ENCODE results near the gene CADM1. TPM values are rescaled to one million over a fixed set of nuclear protein-coding genes. Genes with fewer than 3 reads are reported as not detected.

The CADM1 gene
- total and polyA plus RNA-seq, 7 donors: 0.69 to 25.2 (median 15.6) TPM

DNA sequence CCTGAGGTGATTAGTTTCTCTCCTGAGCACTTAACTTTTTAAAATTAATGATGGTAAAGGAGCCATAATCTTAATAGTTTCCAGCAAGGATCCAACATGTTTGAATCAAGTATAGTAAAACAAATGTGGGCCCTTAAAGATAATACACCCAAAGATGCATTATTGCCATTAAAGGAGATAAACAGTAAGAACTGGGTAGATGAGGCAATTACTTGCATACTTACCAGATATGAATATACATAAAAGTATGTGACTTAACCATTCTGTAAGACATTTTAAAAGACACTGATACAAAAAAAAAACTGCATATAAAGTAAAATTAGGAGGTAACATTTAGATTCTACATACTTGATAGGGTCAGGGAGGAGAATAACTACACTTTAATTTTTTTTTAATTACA, 48.2 kb downstream of the CADM1 start:
- DNase-seq: no peak
- no peak for TF ChIP-seq POLR2A (IDR thresholded peaks at IDR 0.05)
- intact Hi-C loops (cut with DNase I): no loop called here
- H3K4me1 ChIP-seq: no peaks in the 10 kb centered on the region
- no peaks in the 10 kb centered on the region for H3K36me3 ChIP-seq
- H3K4me3 ChIP-seq: no peak overlapping the region
- H3K27me3 ChIP-seq: no peaks in the 10 kb centered on the region
- H3K27ac ChIP-seq: no peak overlapping the region
- no peaks in the 10 kb centered on the region for H3K9me3 ChIP-seq

DNA sequence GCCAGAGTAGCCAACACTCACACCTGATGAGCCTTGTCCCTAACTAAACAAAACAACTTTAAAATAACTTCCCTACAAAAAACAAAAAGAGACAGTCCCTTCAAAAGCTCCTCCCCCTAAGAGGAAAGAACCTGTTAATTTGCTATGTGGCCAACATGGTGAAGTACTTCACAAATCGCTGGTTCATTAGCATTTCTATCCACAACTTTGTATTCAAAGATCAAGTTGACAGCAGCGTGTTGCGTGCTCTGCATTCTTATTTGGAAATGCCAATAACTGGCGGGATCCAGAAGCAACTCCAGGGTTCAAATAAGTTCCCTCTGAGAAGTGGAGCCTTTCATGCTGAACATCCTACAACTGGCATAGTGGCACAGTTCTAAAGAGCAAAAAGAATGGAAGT, 48.6 kb downstream of the CADM1 start:
- Histone ChIP-seq H3K36me3 (no peaks in the 10 kb centered on the region), H3K27me3 (no peaks in the 10 kb centered on the region), H3K9me3 (no peaks in the 10 kb centered on the region), H3K4me1 (no peaks in the 10 kb centered on the region), H3K27ac (no peak overlapping the region), H3K4me3 (no peak overlapping the region)
- TF ChIP-seq POLR2AphosphoS5 (IDR thresholded peaks at IDR 0.05): no peak
- TF ChIP-seq EP300 (IDR thresholded peaks at IDR 0.05): no peak
- TF ChIP-seq, protein P1, sequence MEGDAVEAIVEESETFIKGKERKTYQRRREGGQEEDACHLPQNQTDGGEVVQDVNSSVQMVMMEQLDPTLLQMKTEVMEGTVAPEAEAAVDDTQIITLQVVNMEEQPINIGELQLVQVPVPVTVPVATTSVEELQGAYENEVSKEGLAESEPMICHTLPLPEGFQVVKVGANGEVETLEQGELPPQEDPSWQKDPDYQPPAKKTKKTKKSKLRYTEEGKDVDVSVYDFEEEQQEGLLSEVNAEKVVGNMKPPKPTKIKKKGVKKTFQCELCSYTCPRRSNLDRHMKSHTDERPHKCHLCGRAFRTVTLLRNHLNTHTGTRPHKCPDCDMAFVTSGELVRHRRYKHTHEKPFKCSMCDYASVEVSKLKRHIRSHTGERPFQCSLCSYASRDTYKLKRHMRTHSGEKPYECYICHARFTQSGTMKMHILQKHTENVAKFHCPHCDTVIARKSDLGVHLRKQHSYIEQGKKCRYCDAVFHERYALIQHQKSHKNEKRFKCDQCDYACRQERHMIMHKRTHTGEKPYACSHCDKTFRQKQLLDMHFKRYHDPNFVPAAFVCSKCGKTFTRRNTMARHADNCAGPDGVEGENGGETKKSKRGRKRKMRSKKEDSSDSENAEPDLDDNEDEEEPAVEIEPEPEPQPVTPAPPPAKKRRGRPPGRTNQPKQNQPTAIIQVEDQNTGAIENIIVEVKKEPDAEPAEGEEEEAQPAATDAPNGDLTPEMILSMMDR (IDR thresholded peaks at IDR 0.05): no peak
- no peak for TF ChIP-seq POLR2A (IDR thresholded peaks at IDR 0.05)
- DNase-seq: no peak
- intact Hi-C loops (cut with DNase I): no loop called here
- 93 to 95% methylated on average over 4 of the region's 4 CpGs for WGBS, 2 donors

DNA sequence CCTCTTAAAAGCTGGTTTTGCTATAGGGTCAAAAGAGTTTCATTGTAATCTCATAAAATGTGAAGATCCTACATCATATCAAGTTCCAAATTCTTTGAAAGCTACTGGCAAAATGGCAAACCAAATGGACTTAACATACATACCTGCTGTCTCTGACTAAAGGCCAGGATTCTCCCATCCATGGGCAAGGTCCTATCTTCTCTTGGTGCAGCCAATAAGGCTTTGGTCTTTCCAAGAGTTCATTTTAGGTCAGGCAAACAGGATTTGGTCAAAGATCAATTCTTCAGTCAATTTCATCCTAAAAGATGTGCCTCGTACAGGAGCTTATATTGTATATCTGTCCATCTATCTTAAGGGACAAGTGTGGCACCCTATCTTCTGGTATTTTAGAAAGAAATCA, 49.7 kb downstream of the CADM1 start:
- no peak for DNase-seq
- intact Hi-C loops (cut with DNase I): no loop called here
- Histone ChIP-seq H3K4me3 (no peak overlapping the region), H3K4me1 (no peaks in the 10 kb centered on the region), H3K9me3 (no peaks in the 10 kb centered on the region), H3K27me3 (no peaks in the 10 kb centered on the region), H3K36me3 (no peaks in the 10 kb centered on the region), H3K27ac (no peak overlapping the region)
- 87 to 94% methylated on average over 1 of the region's 1 CpG for WGBS, 2 donors
- TF ChIP-seq, protein P1 (IDR thresholded peaks at IDR 0.05): no peak
- TF ChIP-seq POLR2AphosphoS5 (IDR thresholded peaks at IDR 0.05): no peak
- TF ChIP-seq POLR2A (IDR thresholded peaks at IDR 0.05): no peak
- TF ChIP-seq EP300 (IDR thresholded peaks at IDR 0.05): no peak

DNA sequence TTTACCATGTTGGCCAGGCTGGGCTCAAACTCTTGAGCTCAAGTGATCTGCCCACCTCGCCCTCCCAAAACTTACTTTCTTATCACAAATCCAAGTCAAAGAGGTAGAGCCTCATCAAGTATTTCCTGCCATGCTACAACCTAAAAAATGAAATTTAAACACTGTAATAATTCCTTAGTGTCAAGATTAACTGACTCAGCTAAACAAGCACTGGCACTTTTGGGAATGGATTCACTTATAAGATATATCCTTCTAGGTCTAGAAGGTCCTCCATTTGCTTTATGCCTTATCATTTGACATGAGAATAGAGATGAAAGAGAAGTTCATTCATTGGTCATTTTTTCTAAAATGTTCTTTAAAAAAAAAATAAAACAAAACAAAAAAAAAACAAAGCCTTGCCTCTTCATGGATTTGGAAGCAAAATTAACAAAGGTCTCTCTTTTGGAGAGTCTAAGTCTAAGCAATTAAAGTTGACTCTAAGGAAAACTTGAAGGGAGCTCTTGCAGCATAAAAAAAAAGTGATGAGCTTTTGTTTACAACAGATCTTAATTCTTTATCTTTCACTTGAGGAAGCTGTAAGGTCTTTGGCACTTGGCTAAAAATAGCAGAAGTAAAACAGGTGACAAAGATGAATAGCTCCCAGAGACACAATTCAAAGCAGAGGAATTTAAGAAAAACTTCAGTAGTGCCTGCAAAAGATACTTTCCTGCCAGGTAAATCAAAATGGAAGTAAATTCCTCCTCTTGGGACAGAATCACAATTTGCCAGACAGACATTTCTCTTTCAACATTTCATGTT, 50.3 kb downstream of the CADM1 start:
- WGBS, 2 donors: 89 to 91% methylated on average over 1 of the region's 1 CpG
- TF ChIP-seq, protein P1 (IDR thresholded peaks at IDR 0.05): no peak
- TF ChIP-seq EP300 (IDR thresholded peaks at IDR 0.05) (no peak), POLR2AphosphoS5 (IDR thresholded peaks at IDR 0.05) (no peak), POLR2A (IDR thresholded peaks at IDR 0.05) (no peak)
- Histone ChIP-seq H3K9me3 (no peaks in the 10 kb centered on the region), H3K4me3 (no peak overlapping the region), H3K4me1 (no peaks in the 10 kb centered on the region), H3K36me3 (no peaks in the 10 kb centered on the region), H3K27ac (no peak overlapping the region), H3K27me3 (no peaks in the 10 kb centered on the region)
- intact Hi-C loops (cut with DNase I): no loop called here
- DNase-seq: no peak

DNA sequence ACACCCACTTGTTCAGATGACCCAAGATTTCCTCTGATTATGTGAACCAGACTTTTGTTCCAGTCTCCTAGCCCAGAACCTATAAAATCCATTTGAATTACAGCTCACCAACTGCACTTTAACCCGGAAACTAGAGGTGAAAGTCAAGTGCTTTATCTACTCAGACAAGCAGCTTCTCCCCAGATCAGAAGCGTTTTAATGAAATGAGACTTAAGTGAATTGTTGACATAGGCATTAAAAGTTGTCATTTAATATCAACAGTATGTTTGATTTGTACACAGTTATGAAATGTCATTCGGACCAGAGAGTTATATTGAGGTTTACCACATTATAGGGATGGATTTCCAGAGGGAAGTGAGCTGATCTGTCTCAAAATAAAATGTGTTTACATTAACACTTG, 52.0 kb downstream of the CADM1 start:
- no peaks in the 10 kb centered on the region for H3K27me3 ChIP-seq
- TF ChIP-seq, protein P1 (IDR thresholded peaks at IDR 0.05): no peak
- TF ChIP-seq POLR2AphosphoS5 (IDR thresholded peaks at IDR 0.05) (no peak), POLR2A (IDR thresholded peaks at IDR 0.05) (no peak), EP300 (IDR thresholded peaks at IDR 0.05) (no peak)
- intact Hi-C loops (cut with DNase I): no loop called here
- WGBS, 2 donors: 9 to 30% methylated on average over 3 of the region's 3 CpGs
- H3K4me3 ChIP-seq: no peak overlapping the region
- no peak overlapping the region for H3K27ac ChIP-seq
- DNase-seq: no peak
- no peaks in the 10 kb centered on the region for H3K4me1 ChIP-seq
- H3K9me3 ChIP-seq: peaks cover 0 to 8% (median 7%) of the 10 kb centered on the region in 4 donors
- no peaks in the 10 kb centered on the region for H3K36me3 ChIP-seq
